ENCODE measurements around the gene CLIC5.

Gene CLIC5

GRCh38 chr6:45922728-45923351, 92.8 kb downstream of the CLIC5 start:
- peak; percentile 49 to 51 for DNase-seq

GRCh38 chr6:45921691-45922281, 93.9 kb downstream of the CLIC5 start:
- no peak for DNase-seq

- DNase-seq, result no peak
Observed at GRCh38 chr6:45920819-45921511, 94.7 kb downstream of the CLIC5 start.

- no peak for DNase-seq
Observed at GRCh38 chr6:45917439-45917838, 98.2 kb downstream of the CLIC5 start.

- no peak for DNase-seq
Observed at GRCh38 chr6:45916692-45917091, 99.0 kb downstream of the CLIC5 start.

- no peak for DNase-seq
Observed at GRCh38 chr6:45915780-45916468, 99.7 kb downstream of the CLIC5 start.

GRCh38 chr6:45911691-45912090, 104.0 kb downstream of the CLIC5 start:
- DNase-seq, result no peak

GRCh38 chr6:45903959-45904358, 111.7 kb downstream of the CLIC5 start:
- no peak for DNase-seq

GRCh38 chr6:45902984-45903383, 112.7 kb downstream of the CLIC5 start:
- no peak for DNase-seq

- DNase-seq, result no peak
Observed at GRCh38 chr6:45901767-45902650, 113.7 kb downstream of the CLIC5 start.

GRCh38 chr6:45900808-45901752, 114.6 kb downstream of the CLIC5 start:
- DNase-seq, result no peak

GRCh38 chr6:45899683-45899946, 116.0 kb downstream of the CLIC5 start:
- DNase-seq, result no peak

- no peak for DNase-seq
Observed at GRCh38 chr6:45898941-45899682, 116.5 kb downstream of the CLIC5 start.

- DNase-seq, result no peak
Observed at GRCh38 chr6:45896783-45897441, 118.7 kb downstream of the CLIC5 start.

GRCh38 chr6:45895569-45895968, 120.1 kb downstream of the CLIC5 start:
- DNase-seq, result no peak

- DNase-seq, result no peak
Observed at GRCh38 chr6:45892696-45893245, 122.9 kb downstream of the CLIC5 start.

- no peak for DNase-seq
Observed at GRCh38 chr6:45892196-45892595, 123.5 kb downstream of the CLIC5 start.

- no peak for DNase-seq
Observed at GRCh38 chr6:45886776-45887175, 128.9 kb downstream of the CLIC5 start.

GRCh38 chr6:45884336-45884735, 131.3 kb downstream of the CLIC5 start:
- no peak for DNase-seq

GRCh38 chr6:45882671-45883070, 133.0 kb downstream of the CLIC5 start:
- no peak for DNase-seq
